Stimulated activated CD8-positive, alpha-beta memory T cell treated with anti-CD3 and anti-CD28 coated beads, Interleukin-7, amount 100 ng/mL, for 4 hours (primary cell): ENCODE data around the gene KIR3DL1.
"Not testable (repeated sequence)": the region's sequence is repeated elsewhere in the genome, so short reads cannot be mapped to it uniquely, and the experiment has no call there.

Source experiments
- DNase-seq, 2 donors: peaks; one replicate each; pipeline ENCODE4 v3.0.0-alpha.2; 2020; ENCODE audit warnings: low read depth in 2 of 2

KIR3DL1 gene

DNA sequence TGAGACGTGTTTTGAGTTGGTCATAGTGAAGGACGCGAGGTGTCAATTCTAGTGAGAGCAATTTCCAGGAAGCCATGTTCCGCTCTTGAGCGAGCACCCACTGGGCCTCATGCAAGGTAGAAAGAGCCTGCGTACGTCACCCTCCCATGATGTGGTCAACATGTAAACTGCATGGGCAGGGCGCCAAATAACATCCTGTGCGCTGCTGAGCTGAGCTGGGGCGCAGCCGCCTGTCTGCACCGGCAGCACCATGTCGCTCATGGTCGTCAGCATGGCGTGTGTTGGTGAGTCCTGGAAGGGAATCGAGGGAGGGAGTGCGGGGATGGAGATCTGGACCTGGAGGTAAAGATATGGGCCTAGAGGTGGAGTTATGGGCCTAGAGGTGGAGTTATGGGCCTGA, at the start of gene KIR3DL1:
Gene KIR3DL1, plus strand, starts transcription at position 218 of the 400 bp plus-strand sequence.
- not testable (repeated sequence) for DNase-seq

DNA sequence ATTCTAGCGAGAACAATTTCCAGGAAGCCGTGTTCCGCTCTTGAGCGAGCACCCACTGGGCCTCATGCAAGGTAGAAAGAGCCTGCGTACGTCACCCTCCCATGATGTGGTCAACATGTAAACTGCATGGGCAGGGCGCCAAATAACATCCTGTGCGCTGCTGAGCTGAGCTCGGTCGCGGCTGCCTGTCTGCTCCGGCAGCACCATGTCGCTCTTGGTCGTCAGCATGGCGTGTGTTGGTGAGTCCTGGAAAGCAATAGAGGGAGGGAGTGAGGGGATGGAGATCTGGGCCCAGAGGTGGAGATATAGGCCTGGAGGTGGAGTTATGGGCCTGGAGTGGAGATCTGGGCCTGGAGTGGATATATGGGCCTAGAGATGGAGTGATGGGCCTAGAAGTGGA, 46.6 kb upstream of the KIR3DL1 start, which contains the start of gene KIR2DL1:
Gene KIR2DL1, plus strand, starts transcription at position 148 of the 400 bp plus-strand sequence. Its CDS starts 58 bp downstream, at position 206.
- DNase-seq, result not testable (repeated sequence)

DNA sequence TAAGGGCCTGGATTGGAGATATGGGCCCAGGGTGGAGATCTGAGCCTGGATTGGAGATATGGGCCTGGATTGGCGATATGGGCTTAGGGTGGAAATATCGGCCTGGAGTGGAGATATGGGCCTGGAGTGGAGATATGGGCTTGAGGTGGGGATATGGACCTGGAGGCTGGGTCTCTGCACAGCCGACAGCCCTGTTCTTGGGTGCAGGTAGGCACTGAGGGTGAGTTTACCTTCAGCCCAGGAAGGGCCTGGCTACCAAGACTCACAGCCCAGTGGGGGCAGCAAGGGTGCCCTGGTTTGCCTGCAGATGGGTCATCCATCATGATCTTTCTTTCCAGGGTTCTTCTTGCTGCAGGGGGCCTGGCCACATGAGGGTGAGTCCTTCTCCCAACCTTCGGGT, 45.8 kb upstream of the KIR3DL1 start:
- DNase-seq, result not testable (repeated sequence)

DNA sequence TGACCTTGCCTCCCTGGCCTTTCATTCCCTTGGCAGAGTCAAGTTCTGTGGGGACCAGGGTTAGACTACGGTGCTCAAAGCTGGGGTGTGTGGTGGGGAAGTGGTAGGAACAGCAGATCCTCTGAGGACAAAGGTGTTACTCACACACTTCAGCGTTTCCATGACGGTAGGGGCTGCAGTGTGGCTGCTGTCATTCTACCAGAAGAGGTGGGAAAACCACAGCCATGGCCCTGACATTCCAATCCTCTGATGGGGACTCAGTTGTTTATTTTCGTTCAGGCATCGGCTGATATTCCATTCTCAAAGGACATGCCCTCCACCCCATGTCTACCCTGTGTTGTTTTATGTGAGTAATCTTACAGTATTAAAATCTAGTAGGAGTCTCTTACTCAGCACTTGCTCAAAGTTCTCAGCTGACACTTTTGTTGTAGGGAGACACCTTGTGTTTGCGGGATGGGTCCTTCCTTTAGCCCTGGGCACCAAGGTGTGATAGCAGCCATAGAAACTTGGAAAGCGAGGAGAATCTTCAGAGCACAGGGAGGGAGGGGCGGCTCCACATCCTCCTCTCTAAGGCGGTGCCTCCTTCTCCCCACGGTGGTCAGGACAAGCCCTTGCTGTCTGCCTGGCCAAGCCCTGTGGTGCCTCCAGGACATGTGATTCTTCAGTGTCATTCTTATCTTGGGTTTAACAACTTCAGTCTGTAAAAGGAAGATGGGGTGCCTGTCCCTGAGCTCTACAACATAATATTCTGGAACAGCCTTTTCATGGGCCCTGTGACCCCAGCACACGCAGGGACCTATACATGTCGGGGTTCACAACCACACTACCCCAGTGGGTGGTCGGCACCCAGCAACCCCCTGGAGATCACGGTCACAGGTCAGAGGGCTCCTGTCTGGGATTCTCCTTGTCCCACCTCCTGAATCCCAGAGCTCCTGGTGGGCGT, 45.0 kb upstream of the KIR3DL1 start:
- peak in 1 of 2 donors; percentile 10 for DNase-seq

DNA sequence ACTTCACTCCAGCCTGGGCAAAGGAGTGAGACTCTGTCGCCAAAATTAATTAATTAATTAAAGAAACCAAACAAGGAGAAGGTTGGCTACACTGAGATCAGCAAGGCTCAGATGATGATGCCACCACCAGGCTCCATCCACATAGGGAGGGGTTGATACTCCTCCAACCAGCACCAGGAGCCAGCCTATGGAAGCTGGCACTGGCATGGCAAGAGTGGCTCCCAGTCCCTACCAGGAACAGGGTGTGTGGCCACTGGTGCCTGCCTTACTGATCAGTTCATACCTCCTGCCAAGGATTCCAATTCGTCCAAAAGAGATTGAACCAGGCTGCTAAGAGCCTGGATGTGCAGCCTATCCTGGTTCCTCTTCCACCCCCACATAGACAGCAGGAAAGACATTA, 43.6 kb upstream of the KIR3DL1 start:
- not testable (repeated sequence) for DNase-seq

DNA sequence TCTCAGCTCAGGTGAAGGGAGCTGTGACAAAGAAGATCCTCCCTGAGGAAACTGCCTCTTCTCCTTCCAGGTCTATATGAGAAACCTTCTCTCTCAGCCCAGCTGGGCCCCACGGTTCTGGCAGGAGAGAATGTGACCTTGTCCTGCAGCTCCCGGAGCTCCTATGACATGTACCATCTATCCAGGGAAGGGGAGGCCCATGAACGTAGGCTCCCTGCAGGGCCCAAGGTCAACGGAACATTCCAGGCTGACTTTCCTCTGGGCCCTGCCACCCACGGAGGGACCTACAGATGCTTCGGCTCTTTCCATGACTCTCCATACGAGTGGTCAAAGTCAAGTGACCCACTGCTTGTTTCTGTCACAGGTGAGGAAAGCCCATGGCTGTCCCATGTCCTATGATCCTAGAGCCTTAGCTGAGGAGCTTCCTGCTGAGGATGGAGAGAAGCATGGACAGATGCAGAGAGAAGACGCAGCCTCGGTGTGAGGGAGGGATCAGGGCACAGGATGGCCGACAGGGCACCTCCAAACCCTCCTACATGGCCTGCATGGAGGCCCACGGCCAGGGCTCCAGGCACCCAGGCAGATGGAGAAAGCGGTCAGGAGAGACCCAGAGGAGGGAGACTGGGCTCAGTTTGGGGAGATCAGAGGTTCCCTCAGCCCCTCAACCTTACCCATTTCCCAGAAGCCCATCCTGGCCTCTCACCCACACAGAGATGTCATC, 41.0 kb upstream of the KIR3DL1 start:
- DNase-seq, result not testable (repeated sequence)

DNA sequence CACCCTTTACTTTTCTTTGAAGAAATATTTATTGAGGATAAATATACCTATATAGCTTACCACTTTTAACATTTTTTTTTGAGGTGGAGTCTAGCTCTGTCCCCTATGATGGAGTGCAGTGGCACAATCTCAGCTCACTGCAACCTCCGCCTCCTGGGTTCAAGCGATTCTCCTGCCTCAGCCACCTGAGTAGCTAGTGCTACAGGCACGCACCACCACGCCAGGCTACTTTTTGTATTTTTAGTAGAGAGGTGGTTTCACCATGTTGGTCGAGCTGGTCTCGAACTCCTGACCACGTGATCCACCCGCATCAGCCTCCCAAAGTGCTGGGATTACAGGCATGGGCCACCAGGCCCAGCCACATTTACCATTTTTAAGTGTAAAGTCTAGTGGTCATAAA, 40.4 kb upstream of the KIR3DL1 start:
- not testable (repeated sequence) for DNase-seq

DNA sequence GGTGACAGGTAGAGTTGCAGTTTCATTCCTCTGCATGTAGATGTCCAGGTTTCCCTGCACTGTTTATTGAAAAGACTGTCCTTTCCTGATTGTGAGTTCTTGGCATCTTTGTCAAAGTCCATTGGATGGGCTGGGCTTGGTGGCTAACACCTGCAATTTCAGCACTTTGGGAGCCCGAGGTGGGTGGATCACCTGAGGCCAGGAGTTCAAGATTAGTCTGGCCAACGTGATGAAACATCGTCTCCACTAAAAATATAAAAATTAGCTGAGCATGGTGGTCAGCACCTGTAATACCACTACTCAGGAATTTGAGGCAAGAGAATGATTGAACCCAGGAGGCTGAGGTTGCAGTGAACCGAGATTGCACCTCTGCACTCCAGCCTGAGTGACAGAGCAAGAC, 38.4 kb upstream of the KIR3DL1 start:
- not testable (repeated sequence) for DNase-seq

DNA sequence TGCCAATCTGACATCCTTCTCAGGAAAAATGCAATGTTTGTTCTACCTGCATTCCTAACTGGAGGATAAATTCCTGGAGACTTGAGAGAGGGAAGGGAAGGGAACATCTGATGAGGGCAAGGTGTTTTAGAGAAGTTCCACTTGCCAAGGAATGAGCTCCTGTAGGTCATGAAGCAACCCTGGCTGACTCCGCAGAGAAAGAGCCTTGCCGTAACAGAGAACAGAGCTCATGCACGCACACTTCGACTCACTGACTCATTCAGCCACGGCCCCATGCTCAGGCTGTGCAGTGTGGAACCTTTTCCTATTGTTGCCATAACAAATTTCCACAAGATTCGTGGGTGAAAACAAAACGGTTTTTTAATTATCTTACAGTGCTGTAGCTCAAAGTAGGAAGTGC, 37.4 kb upstream of the KIR3DL1 start:
- not testable (repeated sequence) for DNase-seq

DNA sequence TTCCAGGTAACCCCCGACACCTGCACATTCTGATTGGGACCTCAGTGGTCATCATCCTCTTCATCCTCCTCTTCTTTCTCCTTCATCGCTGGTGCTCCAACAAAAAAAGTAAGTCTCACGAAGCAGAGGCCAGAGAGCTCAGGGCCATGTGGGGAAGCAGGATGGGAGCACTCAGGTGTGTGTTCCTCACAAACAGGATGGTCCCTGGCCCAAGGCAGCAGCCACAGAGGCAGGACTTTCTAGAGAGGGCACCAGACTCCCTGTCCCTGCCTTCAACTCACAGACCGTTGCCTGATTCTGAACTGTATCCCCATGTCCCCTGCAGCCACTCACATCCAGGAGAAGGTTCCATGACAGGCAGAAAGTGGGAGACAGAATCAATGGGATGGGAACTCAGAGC, 33.4 kb upstream of the KIR3DL1 start:
- not testable (repeated sequence) for DNase-seq

DNA sequence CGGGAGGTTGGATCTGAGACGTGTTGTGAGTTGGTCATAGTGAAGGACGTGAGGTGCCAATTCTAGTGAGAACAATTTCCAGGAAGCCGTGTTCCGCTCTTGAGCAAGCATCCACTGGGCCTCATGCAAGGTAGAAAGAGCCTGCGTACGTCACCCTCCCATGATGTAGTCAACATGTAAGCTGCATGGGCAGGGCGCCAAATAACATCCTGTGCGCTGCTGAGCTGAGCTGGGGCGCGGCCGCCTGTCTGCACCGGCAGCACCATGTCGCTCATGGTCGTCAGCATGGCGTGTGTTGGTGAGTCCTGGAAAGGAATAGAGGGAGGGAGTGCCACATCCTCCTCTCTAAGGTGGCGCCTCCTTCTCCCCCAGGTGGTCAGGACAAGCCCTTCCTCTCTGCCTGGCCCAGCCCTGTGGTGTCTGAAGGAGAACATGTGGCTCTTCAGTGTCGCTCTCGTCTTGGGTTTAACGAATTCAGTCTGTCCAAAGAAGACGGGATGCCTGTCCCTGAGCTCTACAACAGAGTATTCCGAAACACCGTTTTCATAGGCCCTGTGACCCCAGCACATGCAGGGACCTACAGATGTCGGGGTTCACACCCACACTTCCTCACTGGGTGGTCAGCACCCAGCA, 30.1 kb upstream of the KIR3DL1 start:
- not testable (repeated sequence) for DNase-seq

DNA sequence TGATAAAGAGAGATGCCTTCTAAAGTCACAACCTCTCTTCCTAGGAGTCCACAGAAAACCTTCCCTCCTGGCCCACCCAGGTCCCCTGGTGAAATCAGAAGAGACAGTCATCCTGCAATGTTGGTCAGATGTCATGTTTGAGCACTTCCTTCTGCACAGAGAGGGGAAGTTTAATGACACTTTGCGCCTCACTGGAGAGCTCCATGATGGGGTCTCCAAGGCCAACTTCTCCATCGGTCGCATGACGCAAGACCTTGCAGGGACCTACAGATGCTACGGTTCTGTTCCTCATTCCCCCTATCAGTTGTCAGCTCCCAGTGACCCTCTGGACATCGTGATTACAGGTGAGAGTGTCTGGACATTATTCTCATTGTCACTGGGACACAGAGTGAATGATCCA, 28.1 kb upstream of the KIR3DL1 start:
- DNase-seq, result not testable (repeated sequence)

DNA sequence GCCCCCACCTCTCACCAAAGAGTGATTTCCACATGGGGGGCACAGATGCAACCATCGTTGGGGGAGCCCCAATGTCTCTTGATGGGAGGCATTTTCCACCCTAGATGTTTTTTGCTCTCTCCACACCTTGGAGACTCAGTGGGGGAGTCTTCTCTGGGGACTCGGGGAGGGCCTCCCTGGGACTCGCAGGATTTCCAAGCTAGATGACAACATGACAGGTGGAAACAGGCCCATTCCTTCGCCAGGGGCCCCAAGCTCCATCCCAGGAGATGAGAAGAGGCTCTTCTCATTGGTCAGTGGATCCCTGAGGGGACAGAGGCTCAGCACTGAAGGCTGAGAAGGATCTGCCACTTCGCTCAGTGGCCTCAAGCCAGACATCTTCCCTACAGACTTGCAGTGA, 25.6 kb upstream of the KIR3DL1 start:
- no peak for DNase-seq

DNA sequence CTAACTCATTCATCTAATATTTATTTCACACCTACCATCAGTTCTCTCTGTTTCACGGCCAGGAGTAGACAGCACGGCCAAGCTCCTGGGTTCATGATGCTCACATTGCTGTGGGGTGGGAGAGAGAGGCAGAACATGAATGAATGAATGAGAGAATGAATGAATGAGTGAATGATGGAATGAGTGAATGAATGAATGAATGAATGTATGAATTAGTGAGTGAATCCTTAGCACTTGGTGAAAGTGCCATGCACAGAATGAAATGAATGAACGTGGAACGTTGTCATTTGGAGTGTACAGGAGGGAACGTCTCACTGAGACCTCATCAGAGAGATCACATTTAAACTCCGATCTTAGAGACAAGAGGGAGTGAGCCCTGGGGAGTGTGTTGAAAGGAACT, 24.8 kb upstream of the KIR3DL1 start:
- DNase-seq, result no peak

DNA sequence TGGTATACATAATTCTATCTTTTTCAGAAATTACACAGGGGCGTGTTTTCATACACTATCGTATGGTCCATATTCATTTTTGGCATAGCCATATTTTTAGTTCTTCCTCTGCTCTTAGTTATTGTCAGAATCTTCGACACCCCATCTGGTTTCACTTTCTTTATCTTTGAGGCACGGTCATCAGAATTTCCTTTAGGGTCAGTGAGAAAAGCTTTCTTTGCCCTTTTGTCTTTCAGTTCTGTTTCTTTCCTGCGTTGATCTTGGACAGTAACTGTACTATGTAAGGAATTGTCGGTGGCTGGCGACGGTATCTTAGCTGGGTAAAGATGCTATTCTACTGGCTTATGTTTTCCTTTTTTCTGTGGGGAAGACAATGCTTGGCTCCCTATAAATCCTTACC, 23.5 kb upstream of the KIR3DL1 start:
- no peak for DNase-seq

DNA sequence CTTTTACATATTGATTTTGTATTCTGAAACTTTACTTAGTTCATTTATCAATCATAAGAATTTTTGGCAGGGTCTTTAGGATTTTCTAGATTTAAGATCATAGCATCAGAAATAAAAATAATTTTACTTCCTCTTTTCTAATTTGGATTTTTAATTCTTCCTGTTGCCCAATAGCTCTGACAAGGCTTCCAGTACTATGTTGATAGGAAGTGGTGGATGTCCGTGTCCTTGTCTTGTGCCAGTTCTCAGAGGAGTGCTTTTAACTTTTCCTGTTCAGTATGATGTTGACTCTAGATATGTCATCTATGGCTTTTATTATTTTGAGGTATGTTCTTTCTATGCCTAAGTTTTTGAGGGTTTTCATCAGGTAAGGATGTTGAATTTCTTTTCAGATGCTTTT, 20.5 kb upstream of the KIR3DL1 start:
- no peak for DNase-seq

DNA sequence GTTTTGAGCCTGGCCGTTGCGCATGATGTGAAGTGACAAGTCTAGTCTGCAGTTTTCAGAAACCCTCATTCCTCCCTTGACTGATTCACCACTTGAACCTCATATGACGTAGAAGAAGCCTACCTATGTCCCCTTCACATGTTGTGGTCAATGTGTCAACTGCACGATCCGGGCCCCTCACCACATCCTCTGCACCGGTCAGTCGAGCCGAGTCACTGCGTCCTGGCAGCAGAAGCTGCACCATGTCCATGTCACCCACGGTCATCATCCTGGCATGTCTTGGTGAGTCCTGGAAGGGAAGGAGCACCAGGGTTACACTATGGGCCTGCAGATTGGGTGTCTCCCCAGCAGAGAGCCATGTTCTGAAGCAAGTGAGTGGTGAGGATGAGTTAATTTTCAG, 12.9 kb upstream of the KIR3DL1 start, which contains the start of gene KIR2DL4:
Gene KIR2DL4, plus strand, starts transcription at position 201 of the 400 bp plus-strand sequence. Its CDS starts 42 bp downstream, at position 243.
- DNase-seq, result peak; percentile 25 to 39

DNA sequence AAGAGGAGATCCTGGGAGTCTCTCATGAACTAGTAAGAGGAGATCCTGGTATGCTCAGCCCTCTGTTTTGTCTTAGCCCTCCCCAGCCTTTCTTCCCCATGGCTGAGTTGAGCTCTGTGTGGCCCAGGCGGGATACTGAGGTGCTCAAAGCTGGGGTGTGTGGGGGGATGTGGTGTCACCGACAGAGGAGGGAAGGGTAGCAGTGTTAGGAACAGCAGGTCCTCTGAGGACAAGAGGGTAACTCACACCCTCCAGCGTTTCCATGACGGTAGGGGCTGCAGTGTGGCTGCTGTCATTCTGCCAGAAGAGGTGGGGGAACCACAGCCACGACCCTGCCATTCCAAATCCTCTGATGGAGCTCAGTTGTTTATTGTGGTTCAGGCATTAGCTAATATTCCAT, 12.2 kb upstream of the KIR3DL1 start:
- DNase-seq, result peak in 1 of 2 donors; percentile 18

DNA sequence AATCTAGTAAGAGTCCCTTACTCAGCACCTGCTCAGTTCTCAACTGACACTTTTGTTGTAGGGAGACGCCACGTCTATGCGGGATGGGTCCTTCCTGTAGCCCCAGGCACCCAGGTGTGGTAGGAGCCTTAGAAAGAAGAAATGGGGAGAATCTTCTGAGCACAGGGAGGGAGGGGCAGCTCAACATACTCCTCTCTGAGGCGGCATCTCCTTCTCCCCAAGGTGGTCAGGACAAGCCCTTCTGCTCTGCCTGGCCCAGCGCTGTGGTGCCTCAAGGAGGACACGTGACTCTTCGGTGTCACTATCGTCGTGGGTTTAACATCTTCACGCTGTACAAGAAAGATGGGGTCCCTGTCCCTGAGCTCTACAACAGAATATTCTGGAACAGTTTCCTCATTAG, 11.7 kb upstream of the KIR3DL1 start:
- DNase-seq, result no peak

DNA sequence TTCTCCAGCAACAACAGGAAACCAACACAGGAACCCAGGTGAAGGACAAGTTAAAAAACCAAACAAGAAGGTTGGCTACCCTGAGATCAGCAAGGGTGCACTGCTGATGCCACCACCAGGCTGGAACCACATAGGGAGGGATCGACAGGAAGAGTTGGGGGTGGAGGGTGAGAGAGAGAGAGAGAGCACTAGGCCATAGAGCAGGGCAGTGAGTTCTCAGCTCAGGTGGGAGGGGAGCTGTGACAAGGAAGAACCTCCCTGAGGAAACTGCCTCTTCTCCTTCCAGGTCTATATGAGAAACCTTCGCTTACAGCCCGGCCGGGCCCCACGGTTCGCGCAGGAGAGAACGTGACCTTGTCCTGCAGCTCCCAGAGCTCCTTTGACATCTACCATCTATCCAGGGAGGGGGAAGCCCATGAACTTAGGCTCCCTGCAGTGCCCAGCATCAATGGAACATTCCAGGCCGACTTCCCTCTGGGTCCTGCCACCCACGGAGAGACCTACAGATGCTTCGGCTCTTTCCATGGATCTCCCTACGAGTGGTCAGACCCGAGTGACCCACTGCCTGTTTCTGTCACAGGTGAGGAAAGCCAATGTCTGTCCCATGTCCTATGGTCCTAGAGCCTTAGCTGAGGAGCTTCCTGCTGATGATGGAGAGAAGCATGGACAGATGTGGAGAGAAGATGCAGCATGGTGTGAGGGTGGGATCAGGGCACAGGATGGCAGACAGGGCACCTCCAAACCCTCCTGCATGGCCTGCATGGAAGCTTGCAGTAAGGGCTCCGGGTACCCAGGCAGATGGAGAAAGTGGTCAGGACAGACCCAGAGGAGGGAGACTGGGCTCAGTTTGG, 10.4 kb upstream of the KIR3DL1 start:
- no peak for DNase-seq

DNA sequence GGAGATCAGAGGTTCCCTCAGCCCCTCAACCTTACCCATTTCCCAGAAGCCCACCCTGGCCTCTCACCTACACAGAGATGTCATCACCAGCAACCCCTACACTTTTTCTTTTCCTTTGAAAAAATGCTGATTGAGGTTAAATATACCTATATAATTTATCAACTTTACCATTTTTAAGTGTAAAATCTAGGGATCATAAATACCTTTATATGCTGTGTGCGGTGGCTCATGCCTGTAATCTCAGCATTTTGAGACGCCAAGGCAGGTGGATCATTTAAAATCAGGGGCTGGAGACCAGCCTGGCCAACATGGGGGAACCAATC, 9.8 kb upstream of the KIR3DL1 start:
- no peak for DNase-seq
